ENCODE results near the gene HDAC4. TPM values are rescaled to one million over a fixed set of nuclear protein-coding genes. Genes with fewer than 3 reads are reported as not detected.

The HDAC4 gene
- total RNA-seq, 4 donors from 2014 or later, result 21.6 to 72.7 (median 35.2) TPM

DNA sequence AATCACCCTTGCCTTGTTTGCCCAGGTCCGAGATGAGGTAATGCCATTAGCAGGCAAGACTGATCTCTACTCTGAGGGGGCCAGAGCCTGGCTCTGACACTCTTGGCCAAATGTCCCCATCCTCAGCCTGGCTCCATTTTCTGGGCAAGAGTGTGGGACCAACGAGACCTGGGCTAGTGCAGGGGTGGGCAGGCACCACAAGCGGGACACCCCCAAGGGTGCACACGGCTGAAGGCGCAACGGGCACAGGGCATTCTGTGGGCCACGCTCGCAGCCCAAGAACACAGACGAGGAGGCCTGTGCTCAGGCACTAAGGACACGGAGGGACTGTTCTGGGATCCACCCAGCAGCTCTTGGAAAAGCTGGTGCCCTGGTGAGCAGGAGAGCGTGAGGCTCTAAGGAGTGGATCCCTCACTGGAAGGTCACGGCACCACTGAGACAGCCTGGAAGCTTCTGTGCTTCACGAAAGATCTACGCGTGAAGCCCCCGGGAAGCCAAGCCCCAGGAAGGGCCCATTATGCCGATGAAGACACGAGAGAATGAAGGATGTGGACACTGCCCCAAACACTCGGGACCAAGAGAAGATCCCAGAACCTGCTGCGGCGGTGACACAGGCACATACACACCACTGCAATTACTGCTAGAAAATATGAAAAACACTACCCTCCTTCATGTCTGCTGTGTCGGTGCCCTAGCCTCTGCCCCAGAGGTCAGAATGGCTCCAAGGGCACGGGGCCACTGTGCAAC, 138.2 kb downstream of the HDAC4 start:
- TF ChIP-seq CTCF (IDR thresholded peaks at IDR 0.05) (no peak), POLR2A (IDR thresholded peaks at IDR 0.05) (no peak)
- Histone ChIP-seq H3K4me1 (peaks cover 38 to 86% (median 56%) of the 10 kb centered on the region in 3 donors), H3K27ac (peak overlapping the region in 3 of 4 donors; percentile 69 to 85 (median 85)), H3K4me3 (no peak overlapping the region), H3K27me3 (no peaks in the 10 kb centered on the region), H3K36me3 (no peaks in the 10 kb centered on the region), H3K9me3 (no peaks in the 10 kb centered on the region)
- intact Hi-C loops (cut with DNase I), result no loop called here
- DNase-seq, result no peak
- WGBS, 2 donors, result 90 to 91% methylated on average over 18 to 21 of the region's 23 CpGs

- H3K4me1 ChIP-seq, result peaks cover 35 to 85% (median 52%) of the 10 kb centered on the region in 3 donors
- peak overlapping the region in 3 of 4 donors; percentile 53 to 85 (median 85) for H3K27ac ChIP-seq
- intact Hi-C loops (cut with DNase I), result no loop called here
- no peak for TF ChIP-seq CTCF (IDR thresholded peaks at IDR 0.05)
- TF ChIP-seq POLR2A (IDR thresholded peaks at IDR 0.05), result no peak
- H3K9me3 ChIP-seq, result no peaks in the 10 kb centered on the region
- H3K36me3 ChIP-seq, result no peaks in the 10 kb centered on the region
- H3K4me3 ChIP-seq, result no peak overlapping the region
- 86 to 92% methylated on average over 10 to 13 of the region's 22 CpGs for WGBS, 2 donors
- no peaks in the 10 kb centered on the region for H3K27me3 ChIP-seq
- DNase-seq, result no peak
Measured at GRCh38 chr2:239261796-239262483, 138.9 kb downstream of the HDAC4 start.

- peaks cover 36 to 81% (median 48%) of the 10 kb centered on the region in 3 donors for H3K4me1 ChIP-seq
- no peaks in the 10 kb centered on the region for H3K27me3 ChIP-seq
- no peak overlapping the region for H3K4me3 ChIP-seq
- DNase-seq, result no peak
- 89 to 91% methylated on average over 5 of the region's 8 CpGs for WGBS, 2 donors
- TF ChIP-seq POLR2A (IDR thresholded peaks at IDR 0.05), result no peak
- no peak for TF ChIP-seq CTCF (IDR thresholded peaks at IDR 0.05)
- peak overlapping the region in 3 of 4 donors; percentile 53 to 85 (median 57) for H3K27ac ChIP-seq
- intact Hi-C loops (cut with DNase I), result no loop called here
- no peaks in the 10 kb centered on the region for H3K36me3 ChIP-seq
- no peaks in the 10 kb centered on the region for H3K9me3 ChIP-seq
Measured at GRCh38 chr2:239261356-239261755, 139.5 kb downstream of the HDAC4 start.

- Histone ChIP-seq H3K27ac (peak overlapping the region in 3 of 4 donors; percentile 53 to 85 (median 57)), H3K36me3 (no peaks in the 10 kb centered on the region), H3K4me1 (peaks cover 30 to 81% (median 43%) of the 10 kb centered on the region in 3 donors), H3K9me3 (no peaks in the 10 kb centered on the region), H3K27me3 (no peaks in the 10 kb centered on the region), H3K4me3 (no peak overlapping the region)
- no peak for TF ChIP-seq CTCF (IDR thresholded peaks at IDR 0.05)
- no peak for TF ChIP-seq POLR2A (IDR thresholded peaks at IDR 0.05)
- DNase-seq, result no peak
- intact Hi-C loops (cut with DNase I), result no loop called here
- 87 to 97% methylated on average over 9 to 13 of the region's 21 CpGs for WGBS, 2 donors
Measured at GRCh38 chr2:239260546-239261327, 140.1 kb downstream of the HDAC4 start.
